Effector memory CD8-positive, alpha-beta T cell (primary cell): ENCODE results near the gene ZNF548.

ENCODE experiments used
- ATAC-seq: fragments of 150-1000 bp; cut with Tn5 transposase; replicated peaks from 2 replicates; pipeline ENCODE4 v1.10.0; 2021; ENCODE audit warnings: mild to moderate bottlenecking, moderate library complexity
- DNase-seq, 3 experiments: peaks; one replicate each; pipeline ENCODE4 v3.0.0; 2021
- H3K27ac Mint-ChIP-seq, 2 donors: one replicate each; pipeline ENCODE4 v1.8.0; 2022; ENCODE audit warnings: mild to moderate bottlenecking in 2 of 2, mixed read lengths in 2 of 2, moderate library complexity in 2 of 2
- H3K27me3 Mint-ChIP-seq, 2 donors: one replicate each; pipeline ENCODE4 v1.8.0; 2022; ENCODE audit warnings: mixed read lengths in 2 of 2
- H3K36me3 Mint-ChIP-seq: one replicate; pipeline ENCODE4 v1.8.0; 2022; ENCODE audit warnings: mild to moderate bottlenecking, moderate library complexity, mixed read lengths; ENCODE audit not compliant: insufficient read depth
- H3K4me1 Mint-ChIP-seq, 2 donors: one replicate each; pipeline ENCODE4 v1.8.0; 2022; ENCODE audit warnings: low read depth in 2 of 2, mixed read lengths in 2 of 2
- H3K4me3 Mint-ChIP-seq, 2 donors: one replicate each; pipeline ENCODE4 v1.8.0; 2022; ENCODE audit warnings: mild to moderate bottlenecking in 2 of 2, mixed read lengths in 2 of 2, moderate library complexity in 2 of 2
- H3K9me3 Mint-ChIP-seq, 2 donors: one replicate each; pipeline ENCODE4 v1.8.0; 2022; ENCODE audit warnings: mixed read lengths in 2 of 2
- total RNA-seq, 9 experiments: gene quantifications; one replicate each; lab custom pipeline; 2026; lab: John Stamatoyannopoulos, UW

ZNF548 gene
- total RNA-seq, result 19.6 to 85.8 (median 57.0) reads per million in 9 experiments

DNA sequence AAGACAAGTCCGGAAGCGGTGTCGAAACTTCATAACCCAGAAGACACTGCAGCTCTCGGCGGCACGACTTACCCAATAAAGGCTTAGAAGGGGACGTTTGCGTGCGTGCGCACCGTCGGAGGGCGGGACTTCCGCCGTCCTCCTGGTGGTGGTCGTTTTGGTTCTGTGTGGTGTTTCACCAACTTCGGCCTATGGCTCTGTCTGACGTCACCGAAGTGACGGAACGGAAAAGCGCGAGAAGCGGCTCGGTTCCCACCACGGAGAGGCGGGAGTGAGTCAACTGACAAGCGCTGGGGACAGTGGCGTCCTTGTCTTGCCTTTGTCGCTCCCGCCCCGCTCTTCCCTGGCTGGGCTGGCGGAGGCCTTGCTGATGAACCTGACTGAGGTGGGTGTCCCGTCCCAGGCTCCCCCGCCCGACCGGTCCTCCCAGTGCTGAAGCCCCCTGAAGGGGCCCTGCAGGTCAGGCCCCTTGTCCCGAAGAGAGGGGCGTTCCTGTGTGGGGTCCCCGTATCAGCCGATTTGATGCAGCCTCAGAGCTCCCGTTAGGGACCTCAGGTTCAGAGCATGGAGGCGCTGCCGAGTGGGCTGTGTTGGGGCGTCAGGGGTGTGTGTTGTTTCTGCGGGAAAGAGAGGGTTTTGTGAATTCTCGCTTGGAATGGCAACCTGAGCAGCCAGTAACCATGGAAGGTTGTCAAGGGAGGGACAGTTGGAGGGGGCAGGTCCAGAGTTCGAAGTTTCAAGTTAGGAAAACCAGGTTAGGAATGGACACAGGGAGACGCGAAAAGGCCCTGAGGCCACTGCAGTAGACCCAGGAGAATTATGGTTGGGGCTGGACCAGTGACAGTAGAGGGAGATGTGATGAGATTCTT lies at the start of gene ZNF548:
ZNF548 (plus strand) TSS at position 125 of the 869 bp plus-strand sequence; CDS start at position 371, 246 bp downstream.
- Mint-ChIP-seq H3K4me1 (peaks cover 32 to 45% of the 10 kb centered on the region in 2 donors), H3K27ac (peak within 1 kb of the TSS; percentile 98 to 99), H3K36me3 (peaks cover 24% of the 10 kb centered on the region), H3K4me3 (peak within 1 kb of the TSS; percentile 88 to 97), H3K9me3 (peaks cover 3 to 18% of the 10 kb centered on the region in 2 donors), H3K27me3 (no peaks in the 10 kb centered on the region)
- ATAC-seq, result peak; percentile 93
- peak; percentile 97 to 98 (median 97) for DNase-seq

DNA sequence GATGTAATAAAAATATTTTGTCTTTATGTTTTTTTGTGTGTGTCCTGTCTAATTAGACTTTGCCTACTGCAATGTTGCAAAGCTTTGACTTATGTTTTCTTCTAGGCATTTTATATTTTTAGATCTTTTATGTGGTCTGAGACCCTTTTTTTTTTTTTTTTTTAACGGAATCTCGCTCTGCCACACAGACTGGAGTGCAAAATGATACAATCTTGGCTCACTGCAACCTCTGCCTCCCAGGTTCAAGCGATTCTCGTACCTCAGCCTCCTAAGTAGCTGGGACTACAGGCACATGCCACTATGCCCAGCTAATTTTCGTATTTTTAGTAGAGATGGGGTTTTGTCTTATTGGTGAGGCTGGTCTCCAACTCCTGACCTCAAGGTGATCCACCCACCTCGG lies 47.1 kb upstream of the ZNF548 start:
- no peaks in the 10 kb centered on the region for H3K36me3 Mint-ChIP-seq
- DNase-seq (no peak), ATAC-seq (no peak)
- peaks cover 4 to 16% of the 10 kb centered on the region in 2 donors for H3K27me3 Mint-ChIP-seq
- H3K4me3 Mint-ChIP-seq, result no peak overlapping the region
- H3K4me1 Mint-ChIP-seq, result no peaks in the 10 kb centered on the region
- no peak overlapping the region for H3K27ac Mint-ChIP-seq
- peaks cover 3 to 8% of the 10 kb centered on the region in 2 donors for H3K9me3 Mint-ChIP-seq

DNA sequence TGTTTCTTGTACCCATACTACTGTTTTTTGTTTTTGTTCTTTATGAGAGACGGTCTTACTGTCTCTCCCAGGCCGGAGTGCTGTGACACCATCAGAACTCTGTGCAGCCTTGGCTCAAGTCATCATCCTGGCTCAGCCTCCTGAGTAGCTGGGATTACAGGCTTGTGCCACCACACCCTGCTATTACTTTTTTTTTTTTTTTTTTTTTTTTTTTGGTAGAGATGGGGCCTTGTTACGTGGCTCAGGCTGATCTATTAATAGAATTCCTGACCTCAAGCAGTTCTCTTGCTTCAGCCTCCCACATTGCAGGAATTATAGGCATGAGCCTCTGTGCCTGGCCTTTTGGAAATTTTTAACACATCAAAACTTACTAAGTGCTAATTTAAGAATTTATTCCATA lies 41.5 kb upstream of the ZNF548 start:
- peaks cover 12% of the 10 kb centered on the region for H3K36me3 Mint-ChIP-seq
- DNase-seq (no peak), ATAC-seq (no peak)
- H3K9me3 Mint-ChIP-seq, result peaks cover 12 to 27% of the 10 kb centered on the region in 2 donors
- H3K4me3 Mint-ChIP-seq, result no peak overlapping the region
- H3K27me3 Mint-ChIP-seq, result peaks cover 4 to 18% of the 10 kb centered on the region in 2 donors
- H3K27ac Mint-ChIP-seq, result no peak overlapping the region
- H3K4me1 Mint-ChIP-seq, result peaks cover 24 to 29% of the 10 kb centered on the region in 2 donors

DNA sequence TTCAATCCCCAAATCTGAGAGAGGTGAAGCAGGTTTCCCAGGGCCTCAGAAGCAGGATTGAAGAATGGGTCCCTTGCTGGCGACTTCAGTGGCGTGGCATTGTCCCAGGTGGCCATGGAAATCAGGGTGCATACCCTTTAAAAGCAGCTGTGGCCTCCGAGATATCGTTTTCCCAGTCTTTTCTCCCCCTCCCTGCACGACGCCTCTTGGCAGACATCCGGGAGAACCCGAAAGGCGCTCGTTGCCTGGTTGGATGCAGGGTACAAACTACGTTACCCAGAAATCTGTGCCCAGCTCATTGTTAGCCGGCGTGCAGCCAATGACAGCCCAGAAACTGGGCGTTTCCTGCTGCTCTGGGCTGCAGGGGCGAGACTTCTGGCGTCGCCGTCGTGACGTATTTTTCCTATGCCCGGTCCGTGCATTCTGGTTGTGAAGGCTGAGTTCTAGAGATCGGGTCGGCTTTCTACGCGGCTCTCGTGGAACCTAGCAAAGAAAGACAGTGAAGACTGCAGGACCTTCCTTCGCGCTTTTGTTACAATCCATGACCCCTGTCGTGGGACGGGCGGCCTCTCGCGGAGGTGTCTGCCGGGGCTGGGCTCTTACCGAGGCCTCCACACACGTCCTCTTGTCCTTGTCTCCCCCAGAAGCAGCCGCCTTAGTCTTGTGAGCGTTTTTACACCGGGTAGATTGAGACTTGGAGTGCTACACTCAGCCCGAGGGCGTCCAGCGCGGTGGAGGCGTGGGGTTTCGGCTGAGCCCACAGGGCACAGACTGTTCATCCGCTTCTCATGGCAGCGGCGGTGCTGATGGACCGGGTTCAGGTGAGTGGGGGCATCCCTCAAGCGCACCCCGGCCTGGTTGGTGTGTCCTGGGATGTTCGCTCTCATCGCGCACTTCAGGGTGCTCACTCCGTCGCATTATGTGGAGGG lies 38.5 kb upstream of the ZNF548 start, which contains the start of gene ZNF304:
ZNF304 (plus strand) TSS at position 395 of the 929 bp plus-strand sequence; CDS start at position 789, 394 bp downstream.
- Mint-ChIP-seq H3K4me3 (peak within 1 kb of the TSS; percentile 97 to 99), H3K36me3 (peaks cover 21% of the 10 kb centered on the region), H3K4me1 (peaks cover 27 to 36% of the 10 kb centered on the region in 2 donors)

DNA sequence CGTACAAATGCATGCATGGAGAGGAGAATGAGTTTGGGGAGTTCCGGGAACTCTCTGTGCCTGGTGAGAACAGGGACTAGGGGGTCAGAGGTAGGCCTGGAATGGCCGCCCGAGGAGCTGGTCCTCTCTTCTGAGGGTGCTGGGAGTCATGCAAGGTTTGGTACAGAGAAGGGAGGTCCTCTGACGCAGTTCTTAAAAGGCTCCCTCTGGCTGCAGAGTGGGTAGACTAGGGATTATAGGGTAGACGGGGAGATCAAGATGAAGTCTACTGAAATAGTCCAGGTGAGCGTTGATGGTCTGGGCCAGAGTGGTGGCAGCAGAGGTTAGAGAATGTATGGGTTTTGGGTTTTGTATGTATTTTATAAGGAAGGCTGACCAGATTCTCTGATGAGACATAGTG lies 37.8 kb upstream of the ZNF548 start:
- DNase-seq (no peak), ATAC-seq (no peak)
- peak overlapping the region; percentile 97 to 99 for H3K4me3 Mint-ChIP-seq
- peaks cover 0 to 8% of the 10 kb centered on the region in 2 donors for H3K27me3 Mint-ChIP-seq
- peak overlapping the region; percentile 95 to 98 for H3K27ac Mint-ChIP-seq
- peaks cover 27 to 36% of the 10 kb centered on the region in 2 donors for H3K4me1 Mint-ChIP-seq
- peaks cover 23 to 46% of the 10 kb centered on the region in 2 donors for H3K9me3 Mint-ChIP-seq
- H3K36me3 Mint-ChIP-seq, result peaks cover 26% of the 10 kb centered on the region

More for the DNA sequence above, 38.5 kb upstream of the ZNF548 start, which contains the start of gene ZNF304:
- Mint-ChIP-seq H3K27ac (peak within 1 kb of the TSS; percentile 95 to 98), H3K27me3 (peaks cover 4 to 16% of the 10 kb centered on the region in 2 donors), H3K9me3 (peaks cover 23 to 45% of the 10 kb centered on the region in 2 donors)
- DNase-seq, result peak; percentile 65 to 66 (median 66)
- ATAC-seq, result peak; percentile 99

DNA sequence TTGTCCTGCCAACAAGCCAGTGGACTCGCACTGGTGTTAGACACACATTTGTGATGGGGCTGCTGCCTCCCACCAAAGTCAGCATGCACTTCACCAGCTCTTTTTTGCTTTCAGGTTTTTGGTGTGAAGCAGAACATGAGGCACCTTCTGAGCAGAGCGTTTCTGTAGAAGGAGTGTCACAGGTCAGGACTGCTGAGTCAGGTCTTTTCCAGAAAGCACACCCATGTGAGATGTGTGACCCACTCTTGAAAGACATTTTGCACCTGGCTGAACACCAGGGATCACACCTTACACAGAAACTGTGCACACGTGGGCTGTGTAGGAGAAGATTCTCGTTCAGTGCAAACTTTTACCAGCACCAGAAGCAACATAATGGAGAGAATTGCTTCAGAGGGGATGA lies 33.7 kb upstream of the ZNF548 start:
- Mint-ChIP-seq H3K4me3 (no peak overlapping the region), H3K4me1 (peaks cover 25 to 30% of the 10 kb centered on the region in 2 donors), H3K36me3 (peaks cover 27% of the 10 kb centered on the region), H3K9me3 (peaks cover 25 to 41% of the 10 kb centered on the region in 2 donors), H3K27me3 (no peaks in the 10 kb centered on the region), H3K27ac (no peak overlapping the region)
- ATAC-seq, result no peak
- no peak for DNase-seq

DNA sequence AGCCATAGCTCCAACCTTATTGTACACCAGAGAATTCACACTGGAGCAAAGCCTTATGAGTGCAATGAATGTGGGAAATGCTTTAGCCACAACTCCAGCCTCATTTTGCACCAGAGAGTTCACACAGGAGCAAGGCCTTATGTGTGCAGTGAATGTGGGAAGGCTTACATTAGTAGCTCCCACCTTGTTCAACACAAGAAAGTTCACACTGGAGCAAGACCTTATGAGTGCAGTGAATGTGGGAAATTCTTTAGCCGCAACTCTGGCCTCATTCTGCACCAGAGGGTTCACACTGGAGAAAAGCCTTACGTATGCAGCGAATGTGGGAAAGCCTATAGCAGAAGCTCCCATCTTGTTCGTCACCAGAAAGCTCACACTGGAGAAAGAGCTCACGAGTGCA lies 32.2 kb upstream of the ZNF548 start:
- Mint-ChIP-seq H3K27ac (no peak overlapping the region), H3K36me3 (peaks cover 22% of the 10 kb centered on the region), H3K9me3 (peaks cover 25 to 27% of the 10 kb centered on the region in 2 donors), H3K4me1 (peaks cover 10 to 15% of the 10 kb centered on the region in 2 donors), H3K4me3 (no peak overlapping the region), H3K27me3 (no peaks in the 10 kb centered on the region)
- DNase-seq, result no peak
- no peak for ATAC-seq

DNA sequence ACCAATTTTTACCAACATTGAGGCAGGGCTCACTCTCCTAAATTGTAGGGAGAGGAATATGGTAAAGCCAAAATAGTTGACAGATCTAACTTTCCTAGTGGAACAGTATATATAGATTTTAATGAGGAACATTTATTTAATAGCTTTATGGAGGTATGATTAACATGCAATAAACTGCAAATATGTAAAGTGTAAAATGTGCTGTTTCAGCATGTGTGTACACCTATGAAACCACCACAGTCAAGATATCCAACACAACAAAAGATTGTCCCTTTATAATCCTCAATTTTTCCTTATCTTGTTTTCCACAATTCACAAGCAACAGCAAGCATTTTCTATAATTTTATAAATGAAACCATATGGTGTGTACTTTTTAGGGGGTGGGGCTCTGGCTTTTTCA lies 30.4 kb upstream of the ZNF548 start:
- Mint-ChIP-seq H3K4me1 (peaks cover 15 to 16% of the 10 kb centered on the region in 2 donors), H3K4me3 (no peak overlapping the region), H3K27ac (no peak overlapping the region), H3K27me3 (no peaks in the 10 kb centered on the region), H3K36me3 (peaks cover 34% of the 10 kb centered on the region), H3K9me3 (peaks cover 13 to 25% of the 10 kb centered on the region in 2 donors)
- DNase-seq, result no peak
- no peak for ATAC-seq

DNA sequence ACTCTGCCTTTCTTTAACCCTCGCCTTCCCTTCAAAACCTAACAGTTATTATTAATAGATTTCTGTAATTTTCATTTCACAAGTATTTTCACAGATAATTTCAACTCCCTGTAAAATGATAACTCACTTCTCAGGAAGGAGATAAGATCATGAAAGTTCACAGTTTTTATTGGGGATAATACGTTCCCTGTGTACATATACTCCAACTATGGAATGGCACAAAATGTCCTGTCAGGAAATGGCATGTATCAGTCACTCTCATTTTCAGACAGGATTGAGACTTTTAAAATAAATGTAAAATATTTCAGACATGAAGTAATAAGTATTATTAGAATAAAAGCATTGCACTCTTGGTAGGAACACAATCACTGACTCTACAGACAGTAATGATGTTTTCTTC lies 27.2 kb upstream of the ZNF548 start:
- Mint-ChIP-seq H3K4me1 (peaks cover 15 to 16% of the 10 kb centered on the region in 2 donors), H3K9me3 (peaks cover 5 to 11% of the 10 kb centered on the region in 2 donors), H3K27ac (peak overlapping the region; percentile 97 to 99), H3K27me3 (no peaks in the 10 kb centered on the region), H3K36me3 (peaks cover 18% of the 10 kb centered on the region), H3K4me3 (peak overlapping the region; percentile 76 to 86)
- no peak for ATAC-seq
- no peak for DNase-seq

DNA sequence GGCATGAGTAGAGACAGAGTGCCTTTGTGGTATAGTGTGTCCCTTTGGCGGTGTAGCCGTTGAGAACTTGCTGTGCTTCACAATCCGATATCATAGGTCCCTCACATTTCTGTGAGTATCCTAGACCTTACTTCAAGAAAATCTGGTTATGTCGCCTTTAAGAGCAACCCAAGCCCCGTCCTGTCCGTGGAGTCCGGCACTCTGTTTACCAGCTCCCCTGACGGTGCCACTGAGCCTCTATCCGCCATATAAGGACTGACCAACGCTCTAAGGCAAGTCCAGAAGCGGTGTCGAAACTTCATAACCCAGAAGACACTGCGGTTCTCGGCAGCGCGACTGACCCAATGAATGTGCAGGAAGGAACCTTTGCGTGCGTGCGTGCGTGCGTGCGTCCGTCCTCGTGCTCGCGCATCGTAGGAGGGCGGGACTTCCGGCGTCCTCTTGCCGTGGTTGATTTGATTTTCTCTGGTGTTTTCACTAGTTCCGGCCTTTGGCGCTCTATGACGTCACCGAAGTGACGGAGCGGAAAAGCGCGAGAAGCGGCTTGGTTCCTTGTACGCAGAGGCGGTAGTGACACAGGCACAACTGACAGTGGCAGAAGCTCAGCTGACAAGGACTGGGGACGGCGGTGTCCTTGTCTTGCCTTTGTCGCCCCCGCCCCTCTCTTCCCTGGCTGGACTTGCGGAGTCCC lies 26.5 kb upstream of the ZNF548 start, which contains the start of the genes TRAPPC2B and ZNF547:
TRAPPC2B (plus strand) TSS at position 555 of the 691 bp plus-strand sequence. CDS start 1,283 bp downstream, outside the sequence.
ZNF547 (plus strand) TSS at position 555 of the 691 bp plus-strand sequence. CDS start 5,005 bp downstream, outside the sequence.
- Mint-ChIP-seq H3K27me3 (no peaks in the 10 kb centered on the region), H3K9me3 (peaks cover 4 to 11% of the 10 kb centered on the region in 2 donors), H3K27ac (peak within 1 kb of the TSS; percentile 97 to 99), H3K36me3 (peaks cover 18% of the 10 kb centered on the region), H3K4me3 (peak within 1 kb of the TSS; percentile 76 to 86), H3K4me1 (peaks cover 15 to 16% of the 10 kb centered on the region in 2 donors)
- ATAC-seq (peak; percentile 91), DNase-seq (peak; percentile 96 to 99 (median 97))

DNA sequence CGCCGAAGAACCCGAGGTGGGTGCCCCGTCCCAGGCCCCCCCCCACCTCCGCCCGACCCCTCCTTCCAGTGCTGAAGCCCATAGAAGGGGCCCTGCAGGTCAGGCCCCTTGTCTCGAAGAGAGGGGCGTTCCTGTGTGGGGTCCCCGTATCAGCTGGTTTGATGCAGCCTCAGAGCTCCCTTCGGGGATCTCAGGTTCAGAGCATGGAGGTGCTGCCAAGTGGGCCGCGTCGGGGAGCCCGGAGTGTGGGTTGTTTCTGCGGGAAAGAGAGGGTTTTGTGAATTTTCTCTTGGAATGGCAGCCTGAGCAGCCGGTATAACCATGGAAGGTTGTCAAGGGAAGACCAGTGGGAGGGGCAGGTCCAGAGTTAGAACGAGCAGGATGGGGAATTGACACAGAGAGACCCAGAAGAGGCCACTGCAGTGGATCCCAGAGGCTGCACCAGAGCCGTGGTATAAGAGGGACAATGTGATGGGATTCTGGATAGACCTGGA lies 25.9 kb upstream of the ZNF548 start:
- no peak for DNase-seq
- peak overlapping the region; percentile 97 to 99 for H3K27ac Mint-ChIP-seq

DNA sequence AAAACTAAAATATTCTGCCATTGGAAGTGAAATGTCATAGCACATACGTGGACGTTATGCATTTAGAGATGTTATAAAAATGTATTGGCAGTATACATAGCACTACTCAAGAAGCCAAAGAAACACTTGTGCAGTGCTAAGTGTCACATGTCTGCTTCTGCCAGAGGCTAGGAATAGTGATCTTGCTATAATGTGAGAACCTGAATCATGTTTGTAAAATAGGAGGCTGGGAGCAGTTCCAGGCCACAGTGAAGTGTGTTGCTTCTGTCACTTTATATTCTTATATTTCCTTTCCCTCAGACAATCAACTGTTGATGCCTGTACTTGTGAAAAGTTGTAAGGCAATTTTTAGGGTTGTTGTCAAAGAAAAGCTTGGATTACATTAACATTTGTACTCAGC lies 22.9 kb upstream of the ZNF548 start:
- Mint-ChIP-seq H3K27me3 (no peaks in the 10 kb centered on the region), H3K36me3 (peaks cover 15% of the 10 kb centered on the region), H3K9me3 (peaks cover 0 to 42% of the 10 kb centered on the region in 2 donors), H3K4me1 (peaks cover 15 to 16% of the 10 kb centered on the region in 2 donors), H3K27ac (no peak overlapping the region), H3K4me3 (no peak overlapping the region)
- ATAC-seq (no peak), DNase-seq (no peak)

More for the DNA sequence above, 25.9 kb upstream of the ZNF548 start:
- Mint-ChIP-seq H3K4me1 (peaks cover 15 to 16% of the 10 kb centered on the region in 2 donors), H3K4me3 (peak overlapping the region; percentile 76 to 86), H3K27me3 (no peaks in the 10 kb centered on the region), H3K9me3 (peaks cover 4 to 15% of the 10 kb centered on the region in 2 donors), H3K36me3 (peaks cover 18% of the 10 kb centered on the region)
- peak; percentile 7 for ATAC-seq
